HTERT RPE-1 (cell line): ENCODE results near the gene EIF4E1B.

Source experiments
- in situ Hi-C: fragments of 300-500 bp; cut with MboI; formaldehyde crosslinking; loops from 4 replicates; pipeline ENCODE4 v1.14.3; 2020; ENCODE audit warnings: low sequenced_read_pairs

Gene EIF4E1B

GRCh38 chr5:176644878-176645670 is 14.6 kb downstream of the EIF4E1B start:
- in situ Hi-C loops = no loop called here

- in situ Hi-C loops = no loop called here
Measured at GRCh38 chr5:176646049-176646706, 15.7 kb downstream of the EIF4E1B start.

GRCh38 chr5:176646707-176647029 is 16.2 kb downstream of the EIF4E1B start:
- in situ Hi-C loops = no loop called here

GRCh38 chr5:176647030-176647842 is 16.8 kb downstream of the EIF4E1B start, which contains the start of gene TSPAN17:
Gene TSPAN17, plus strand, starts transcription at chr5:176647484. Its CDS starts 132 bp downstream, at chr5:176647616.
- in situ Hi-C loops = no loop called here

- in situ Hi-C loops = no loop called here
Measured at GRCh38 chr5:176647843-176648473, 17.5 kb downstream of the EIF4E1B start.

GRCh38 chr5:176648474-176649194 is 18.2 kb downstream of the EIF4E1B start:
- in situ Hi-C loops = no loop called here

- in situ Hi-C loops = no loop called here
Measured at GRCh38 chr5:176650354-176650884, 19.9 kb downstream of the EIF4E1B start.

GRCh38 chr5:176651472-176651980 is 21.1 kb downstream of the EIF4E1B start:
- in situ Hi-C loops = no loop called here

- in situ Hi-C loops = no loop called here
Measured at GRCh38 chr5:176652136-176652535, 21.7 kb downstream of the EIF4E1B start.

GRCh38 chr5:176653401-176654385 is 23.2 kb downstream of the EIF4E1B start:
- in situ Hi-C loops = no loop called here

- in situ Hi-C loops = no loop called here
Measured at GRCh38 chr5:176654856-176655255, 24.4 kb downstream of the EIF4E1B start.

- in situ Hi-C loops = no loop called here
Measured at GRCh38 chr5:176656467-176656990, 26.1 kb downstream of the EIF4E1B start.

GRCh38 chr5:176658007-176658599 is 27.6 kb downstream of the EIF4E1B start:
- in situ Hi-C loops = no loop called here

- in situ Hi-C loops = no loop called here
Measured at GRCh38 chr5:176658817-176659511, 28.5 kb downstream of the EIF4E1B start.

- in situ Hi-C loops = no loop called here
Measured at GRCh38 chr5:176659512-176659839, 29.0 kb downstream of the EIF4E1B start.

- in situ Hi-C loops = no loop called here
Measured at GRCh38 chr5:176659860-176660461, 29.5 kb downstream of the EIF4E1B start.

- in situ Hi-C loops = no loop called here
Measured at GRCh38 chr5:176660530-176660859, 30.0 kb downstream of the EIF4E1B start.
